Skin of body (tissue), 2 donors: ENCODE results near the gene NDUFS8. TPM values are rescaled to one million over a fixed set of nuclear protein-coding genes. Genes with fewer than 3 reads are reported as not detected.

ENCODE experiments used
- DNase-seq: peaks from one replicate; lab custom pipeline; 2025; lab: John Stamatoyannopoulos, UW
- total RNA-seq: library from RNA; depleted of rRNA; stranded (reverse); fragments of >200 nt; gene quantifications from one replicate; pipeline ENCODE4 v1.2.3, GENCODE V29; 2014

NDUFS8 gene
- total RNA-seq, 1 donor from 2014 or later, result 44.2 TPM

DNA sequence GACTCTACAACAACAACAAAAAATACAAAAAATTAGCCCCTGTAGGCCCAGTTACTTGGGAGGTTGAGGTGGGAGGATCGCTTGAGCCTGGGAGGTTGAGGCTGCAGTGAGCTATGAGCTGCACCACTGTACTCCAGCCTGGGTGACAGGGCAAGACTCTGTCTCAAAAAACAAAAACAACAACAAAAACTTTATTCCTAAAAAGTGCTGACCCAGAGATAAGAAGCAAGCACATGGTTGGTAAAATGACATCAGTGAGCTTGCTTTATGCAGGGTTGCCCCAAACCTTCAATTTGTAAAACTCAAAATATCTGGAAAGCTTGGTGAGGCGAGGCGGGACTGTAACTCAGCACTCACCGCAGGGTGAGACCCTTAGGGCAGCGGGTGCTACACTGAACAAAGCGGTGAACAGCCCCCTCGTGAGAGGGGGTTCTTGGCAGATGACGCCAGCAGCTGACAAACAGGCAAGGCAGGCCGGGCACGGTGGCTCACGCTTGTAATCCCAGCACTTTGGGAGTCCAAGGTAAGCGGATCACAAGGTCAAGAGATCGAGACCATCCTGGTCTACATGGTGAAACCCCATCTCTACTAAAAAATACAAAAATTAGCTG, 4.9 kb downstream of the NDUFS8 start:
- no peak for DNase-seq

- DNase-seq, result no peak
These were observed 5.7 kb downstream of the NDUFS8 start for GRCh38 chr11:68036141-68036716.

GRCh38 chr11:68036717-68037239, 6.3 kb downstream of the NDUFS8 start:
- peak; percentile 16 for DNase-seq

- no peak for DNase-seq
These were observed 7.1 kb downstream of the NDUFS8 start for GRCh38 chr11:68037411-68038225.

DNA sequence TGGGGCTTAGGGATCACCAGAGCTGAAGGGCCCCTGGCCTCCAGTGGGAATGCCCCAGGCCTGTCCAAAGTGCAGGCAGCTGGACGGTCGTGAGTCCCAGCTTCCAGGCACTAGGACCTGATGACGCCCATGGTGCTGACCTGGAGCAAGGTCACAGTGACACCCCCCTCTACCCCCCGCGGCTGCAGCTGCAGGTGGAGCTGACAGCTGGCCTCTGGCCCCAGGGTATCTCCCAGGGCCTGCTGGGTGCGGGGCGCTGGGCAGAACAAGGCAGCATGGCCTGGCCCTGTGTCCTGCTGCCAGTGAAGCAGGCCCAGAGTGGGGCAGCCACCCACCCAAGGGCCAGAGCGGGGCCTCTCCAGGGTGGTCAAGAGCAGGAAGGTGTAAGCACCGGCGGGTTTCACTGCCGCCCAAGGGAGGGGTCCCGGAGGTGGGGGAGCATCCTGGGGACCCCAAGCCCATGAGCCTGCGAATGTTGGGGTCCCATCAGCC, 7.8 kb downstream of the NDUFS8 start:
- DNase-seq, result no peak

- DNase-seq, result peak; percentile 33
These were observed 8.4 kb downstream of the NDUFS8 start, which contains the start of gene TCIRG1 for GRCh38 chr11:68038718-68039525. TCIRG1 (plus strand) TSS chr11:68039025; CDS start chr11:68041272, 2,247 bp downstream.

- DNase-seq, result no peak
These were observed 9.1 kb downstream of the NDUFS8 start for GRCh38 chr11:68039526-68040086.

DNA sequence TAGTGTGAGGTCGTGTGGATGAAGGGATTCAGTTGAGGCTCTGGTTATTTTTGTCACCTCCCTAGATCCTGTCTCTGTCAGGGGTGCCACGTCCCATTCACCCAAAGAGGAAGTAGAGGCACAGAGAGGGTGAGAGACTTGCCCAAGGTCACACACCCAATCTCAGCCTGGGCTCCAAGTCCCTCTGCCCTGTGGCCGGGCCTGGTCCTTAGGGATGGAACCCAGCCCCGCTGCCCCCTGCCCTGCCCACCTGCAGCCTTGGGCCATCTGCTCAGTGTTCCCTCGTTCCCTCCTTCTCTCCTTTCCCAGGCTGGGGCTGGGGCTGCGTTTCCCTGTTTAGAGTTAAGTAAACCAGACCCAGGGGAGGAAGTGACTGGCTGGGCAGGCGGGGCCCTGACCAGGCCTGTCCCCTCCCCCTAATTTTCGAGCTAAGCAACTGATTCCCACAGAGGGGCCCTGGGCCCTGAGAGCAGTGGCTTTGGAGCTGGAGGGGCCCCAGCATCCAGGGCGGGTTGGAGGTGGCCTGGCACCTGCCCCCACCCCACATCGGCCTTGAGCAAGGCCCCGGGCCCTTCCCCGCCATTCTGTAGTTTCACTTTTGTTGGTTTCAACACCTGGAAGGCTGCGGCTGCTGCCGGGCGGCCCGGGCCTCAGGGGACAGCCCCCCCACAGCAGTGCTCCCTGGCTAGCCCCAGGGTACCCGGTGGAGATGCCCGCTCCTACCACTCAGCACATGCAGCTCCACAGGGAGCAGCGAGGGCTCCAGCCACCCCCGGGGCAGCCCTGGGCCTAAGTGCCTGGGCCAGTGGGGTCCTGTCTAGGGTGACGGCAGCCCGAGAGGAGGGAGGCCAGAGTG, 9.8 kb downstream of the NDUFS8 start:
- peak; percentile 51 for DNase-seq

DNA sequence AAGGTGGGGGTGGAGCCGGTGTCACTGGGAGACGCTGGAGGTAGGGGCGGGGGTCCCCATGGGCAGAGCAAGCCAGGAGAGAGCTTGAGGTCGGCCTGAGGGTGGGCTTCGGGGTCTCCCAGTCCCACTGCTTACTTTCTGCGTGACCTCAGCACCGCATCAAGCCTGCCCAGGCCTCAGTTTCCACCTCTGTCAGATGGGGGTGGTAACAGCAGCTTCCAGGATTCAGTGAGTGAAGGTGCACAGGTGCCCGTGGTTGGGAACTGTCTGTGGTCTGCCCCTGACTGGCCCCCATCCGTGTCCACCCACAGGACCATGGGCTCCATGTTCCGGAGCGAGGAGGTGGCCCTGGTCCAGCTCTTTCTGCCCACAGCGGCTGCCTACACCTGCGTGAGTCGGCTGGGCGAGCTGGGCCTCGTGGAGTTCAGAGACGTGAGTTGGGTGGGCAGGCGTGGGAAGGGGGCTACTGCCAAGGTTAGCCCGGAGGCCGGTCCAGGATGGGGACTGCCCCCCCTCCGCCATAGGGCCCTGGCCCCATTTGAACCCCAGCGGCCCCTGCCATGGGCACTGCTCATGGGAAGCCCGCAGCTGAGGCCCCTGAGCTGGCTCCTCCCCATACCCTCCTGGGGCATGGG, 10.6 kb downstream of the NDUFS8 start:
- DNase-seq, result no peak

GRCh38 chr11:68041617-68042218, 11.2 kb downstream of the NDUFS8 start:
- no peak for DNase-seq

- DNase-seq, result no peak
These were observed 11.9 kb downstream of the NDUFS8 start for GRCh38 chr11:68042219-68043028.

- no peak for DNase-seq
These were observed 12.5 kb downstream of the NDUFS8 start for GRCh38 chr11:68043029-68043348.

GRCh38 chr11:68043349-68044144, 13.1 kb downstream of the NDUFS8 start:
- no peak for DNase-seq

DNA sequence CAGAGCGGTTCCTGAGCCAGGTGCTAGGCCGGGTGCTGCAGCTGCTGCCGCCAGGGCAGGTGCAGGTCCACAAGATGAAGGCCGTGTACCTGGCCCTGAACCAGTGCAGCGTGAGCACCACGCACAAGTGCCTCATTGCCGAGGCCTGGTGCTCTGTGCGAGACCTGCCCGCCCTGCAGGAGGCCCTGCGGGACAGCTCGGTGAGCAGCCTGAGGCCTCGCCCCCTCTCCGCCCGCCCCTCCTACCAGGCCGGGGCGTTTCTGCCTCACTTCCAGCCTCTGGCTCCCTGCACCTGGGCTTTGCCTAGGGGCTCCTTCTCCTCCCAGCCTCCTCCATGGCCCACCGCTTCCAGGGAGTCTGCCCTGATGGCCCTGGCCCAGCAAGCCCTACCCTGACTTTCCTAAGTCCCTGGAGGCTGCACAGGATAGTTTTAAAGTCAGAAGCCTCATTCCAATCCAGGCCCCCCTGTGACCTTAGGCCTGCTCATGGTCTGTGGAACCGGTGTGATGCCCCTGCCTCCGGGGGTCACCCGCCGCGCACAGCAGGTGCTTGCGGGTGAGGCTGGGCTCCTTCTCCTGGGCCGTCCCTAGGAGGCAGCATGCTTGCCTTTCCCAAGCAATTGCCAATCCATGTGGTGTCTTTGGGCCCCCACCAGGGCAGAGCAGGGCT, 13.8 kb downstream of the NDUFS8 start:
- DNase-seq, result no peak

GRCh38 chr11:68044898-68045351, 14.4 kb downstream of the NDUFS8 start:
- DNase-seq, result no peak

GRCh38 chr11:68047437-68048290, 17.2 kb downstream of the NDUFS8 start:
- no peak for DNase-seq
